ENCODE results near the gene MAP1LC3B2.

DNA sequence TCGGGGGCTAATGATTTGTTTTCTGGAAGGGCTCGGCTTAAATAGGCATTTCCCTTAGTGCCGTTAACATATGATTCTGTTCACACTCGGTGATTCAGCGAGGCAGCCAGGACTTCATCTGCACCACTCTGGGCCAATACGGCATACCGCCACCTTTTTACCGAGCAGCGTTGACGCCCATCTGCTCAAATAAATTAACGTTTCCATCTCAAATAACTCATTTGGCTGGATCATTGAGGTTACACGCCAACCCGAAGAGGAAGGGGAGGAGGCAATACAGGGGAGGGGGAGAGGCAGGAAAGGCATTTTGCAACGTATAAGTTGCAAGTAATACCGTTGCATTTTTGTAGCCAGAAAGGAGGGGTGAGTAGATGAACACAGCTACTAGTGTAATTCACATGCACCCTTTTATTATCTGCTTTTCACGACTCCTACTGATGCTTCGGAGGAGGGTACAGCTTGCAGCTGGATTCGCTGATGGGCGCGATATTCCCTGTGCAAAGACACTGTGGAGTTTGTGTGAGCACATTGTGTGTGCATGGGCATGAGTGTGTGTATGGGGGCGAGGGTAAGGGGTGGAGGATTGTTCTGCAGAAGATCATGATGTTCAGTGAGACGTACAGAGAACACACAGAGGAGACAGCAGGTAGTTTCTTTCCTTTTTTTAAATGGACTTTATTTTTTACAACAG, 45.9 kb downstream of the MAP1LC3B2 start:
- TF ChIP-seq OVOL2 (CRISPR knock-in tag; IDR thresholded peaks at IDR 0.05; ENCODE audit: borderline replicate concordance) = no peak
- TF ChIP-seq, protein P1, sequence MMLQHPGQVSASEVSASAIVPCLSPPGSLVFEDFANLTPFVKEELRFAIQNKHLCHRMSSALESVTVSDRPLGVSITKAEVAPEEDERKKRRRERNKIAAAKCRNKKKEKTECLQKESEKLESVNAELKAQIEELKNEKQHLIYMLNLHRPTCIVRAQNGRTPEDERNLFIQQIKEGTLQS (CRISPR knock-in tag; conservative IDR thresholded peaks at IDR 0.05) = no peak
- TF ChIP-seq CREB1 (CRISPR knock-in tag; IDR thresholded peaks at IDR 0.05) = no peak
- TF ChIP-seq, protein P2, sequence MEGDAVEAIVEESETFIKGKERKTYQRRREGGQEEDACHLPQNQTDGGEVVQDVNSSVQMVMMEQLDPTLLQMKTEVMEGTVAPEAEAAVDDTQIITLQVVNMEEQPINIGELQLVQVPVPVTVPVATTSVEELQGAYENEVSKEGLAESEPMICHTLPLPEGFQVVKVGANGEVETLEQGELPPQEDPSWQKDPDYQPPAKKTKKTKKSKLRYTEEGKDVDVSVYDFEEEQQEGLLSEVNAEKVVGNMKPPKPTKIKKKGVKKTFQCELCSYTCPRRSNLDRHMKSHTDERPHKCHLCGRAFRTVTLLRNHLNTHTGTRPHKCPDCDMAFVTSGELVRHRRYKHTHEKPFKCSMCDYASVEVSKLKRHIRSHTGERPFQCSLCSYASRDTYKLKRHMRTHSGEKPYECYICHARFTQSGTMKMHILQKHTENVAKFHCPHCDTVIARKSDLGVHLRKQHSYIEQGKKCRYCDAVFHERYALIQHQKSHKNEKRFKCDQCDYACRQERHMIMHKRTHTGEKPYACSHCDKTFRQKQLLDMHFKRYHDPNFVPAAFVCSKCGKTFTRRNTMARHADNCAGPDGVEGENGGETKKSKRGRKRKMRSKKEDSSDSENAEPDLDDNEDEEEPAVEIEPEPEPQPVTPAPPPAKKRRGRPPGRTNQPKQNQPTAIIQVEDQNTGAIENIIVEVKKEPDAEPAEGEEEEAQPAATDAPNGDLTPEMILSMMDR (IDR thresholded peaks at IDR 0.05) = no peak
- TF ChIP-seq NFE2L1 (CRISPR knock-in tag; IDR thresholded peaks at IDR 0.05) = no peak
- TF ChIP-seq JUN (CRISPR knock-in tag; IDR thresholded peaks at IDR 0.05) = no peak
- TF ChIP-seq, protein P3, sequence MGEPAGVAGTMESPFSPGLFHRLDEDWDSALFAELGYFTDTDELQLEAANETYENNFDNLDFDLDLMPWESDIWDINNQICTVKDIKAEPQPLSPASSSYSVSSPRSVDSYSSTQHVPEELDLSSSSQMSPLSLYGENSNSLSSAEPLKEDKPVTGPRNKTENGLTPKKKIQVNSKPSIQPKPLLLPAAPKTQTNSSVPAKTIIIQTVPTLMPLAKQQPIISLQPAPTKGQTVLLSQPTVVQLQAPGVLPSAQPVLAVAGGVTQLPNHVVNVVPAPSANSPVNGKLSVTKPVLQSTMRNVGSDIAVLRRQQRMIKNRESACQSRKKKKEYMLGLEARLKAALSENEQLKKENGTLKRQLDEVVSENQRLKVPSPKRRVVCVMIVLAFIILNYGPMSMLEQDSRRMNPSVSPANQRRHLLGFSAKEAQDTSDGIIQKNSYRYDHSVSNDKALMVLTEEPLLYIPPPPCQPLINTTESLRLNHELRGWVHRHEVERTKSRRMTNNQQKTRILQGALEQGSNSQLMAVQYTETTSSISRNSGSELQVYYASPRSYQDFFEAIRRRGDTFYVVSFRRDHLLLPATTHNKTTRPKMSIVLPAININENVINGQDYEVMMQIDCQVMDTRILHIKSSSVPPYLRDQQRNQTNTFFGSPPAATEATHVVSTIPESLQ (CRISPR knock-in tag; IDR thresholded peaks at IDR 0.05) = no peak
- no peak for TF ChIP-seq TEAD1 (CRISPR knock-in tag; IDR thresholded peaks at IDR 0.05)
- TF ChIP-seq, protein P4, sequence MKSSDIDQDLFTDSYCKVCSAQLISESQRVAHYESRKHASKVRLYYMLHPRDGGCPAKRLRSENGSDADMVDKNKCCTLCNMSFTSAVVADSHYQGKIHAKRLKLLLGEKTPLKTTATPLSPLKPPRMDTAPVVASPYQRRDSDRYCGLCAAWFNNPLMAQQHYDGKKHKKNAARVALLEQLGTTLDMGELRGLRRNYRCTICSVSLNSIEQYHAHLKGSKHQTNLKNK (CRISPR knock-in tag; IDR thresholded peaks at IDR 0.05) = no peak
- TF ChIP-seq ZNF138 (CRISPR knock-in tag; conservative IDR thresholded peaks at IDR 0.05) = no peak
- TF ChIP-seq MAX (CRISPR knock-in tag; IDR thresholded peaks at IDR 0.05) = no peak

Data from WTC11 (cell line).